Measurements from ENCODE around the gene RABIF. TPM values are rescaled to one million over a fixed set of nuclear protein-coding genes. Genes with fewer than 3 reads are reported as not detected.

RABIF gene
- total RNA-seq, 4 donors from 2014 or later, result 4.0 to 7.9 (median 5.9) TPM

GRCh38 chr1:202888221-202888530 is 773 bp downstream of the RABIF start:
- WGBS, 2 donors, result 1% methylated on average over 10 of the region's 10 CpGs
- TF ChIP-seq CTCF (IDR thresholded peaks at IDR 0.05) (no peak), POLR2A (IDR thresholded peaks at IDR 0.05) (no peak)
- peak overlapping the region; percentile 79 for H3K4me3 ChIP-seq (ENCODE audit: low read depth, poor library complexity, severe bottlenecking)
- no peak for DNase-seq (ENCODE audit: low spot score in 2 of 2)
- intact Hi-C loops (cut with DNase I; ENCODE audit: low total_unique reads), result no loop called here

GRCh38 chr1:202880961-202881460 is 7.9 kb downstream of the RABIF start:
- H3K4me3 ChIP-seq (ENCODE audit: low read depth, poor library complexity, severe bottlenecking), result no peak overlapping the region
- WGBS, 2 donors, result 94 to 95% methylated on average over 10 of the region's 10 CpGs
- intact Hi-C loops (cut with DNase I; ENCODE audit: low total_unique reads), result no loop called here
- TF ChIP-seq CTCF (IDR thresholded peaks at IDR 0.05), result no peak
- no peak for TF ChIP-seq POLR2A (IDR thresholded peaks at IDR 0.05)
- DNase-seq (ENCODE audit: low spot score in 2 of 2), result no peak

GRCh38 chr1:202880062-202880461 is 8.9 kb downstream of the RABIF start:
- H3K4me3 ChIP-seq (ENCODE audit: low read depth, poor library complexity, severe bottlenecking), result no peak overlapping the region
- TF ChIP-seq POLR2A (IDR thresholded peaks at IDR 0.05) (no peak), CTCF (IDR thresholded peaks at IDR 0.05) (no peak)
- intact Hi-C loops (cut with DNase I; ENCODE audit: low total_unique reads), result no loop called here
- no peak for DNase-seq (ENCODE audit: low spot score in 2 of 2)

GRCh38 chr1:202879128-202879527 is 9.8 kb downstream of the RABIF start:
- no peak for DNase-seq (ENCODE audit: low spot score in 2 of 2)
- intact Hi-C loops (cut with DNase I; ENCODE audit: low total_unique reads), result no loop called here
- 92 to 96% methylated on average over 1 of the region's 1 CpG for WGBS, 2 donors
- TF ChIP-seq POLR2A (IDR thresholded peaks at IDR 0.05) (no peak), CTCF (IDR thresholded peaks at IDR 0.05) (no peak)
- no peak overlapping the region for H3K4me3 ChIP-seq (ENCODE audit: low read depth, poor library complexity, severe bottlenecking)

GRCh38 chr1:202873026-202873425 is 15.9 kb downstream of the RABIF start:
- 89 to 91% methylated on average over 4 of the region's 4 CpGs for WGBS, 2 donors
- DNase-seq (ENCODE audit: low spot score in 2 of 2), result no peak
- intact Hi-C loops (cut with DNase I; ENCODE audit: low total_unique reads), result no loop called here
- no peak for TF ChIP-seq POLR2A (IDR thresholded peaks at IDR 0.05)
- no peak for TF ChIP-seq CTCF (IDR thresholded peaks at IDR 0.05)
- no peak overlapping the region for H3K4me3 ChIP-seq (ENCODE audit: low read depth, poor library complexity, severe bottlenecking)

GRCh38 chr1:202871367-202871766 is 17.6 kb downstream of the RABIF start:
- no peak overlapping the region for H3K4me3 ChIP-seq (ENCODE audit: low read depth, poor library complexity, severe bottlenecking)
- intact Hi-C loops (cut with DNase I; ENCODE audit: low total_unique reads), result no loop called here
- TF ChIP-seq POLR2A (IDR thresholded peaks at IDR 0.05), result no peak
- TF ChIP-seq CTCF (IDR thresholded peaks at IDR 0.05), result no peak
- DNase-seq (ENCODE audit: low spot score in 2 of 2), result no peak
- WGBS, 2 donors, result 57 to 62% methylated on average over 4 of the region's 4 CpGs
